GM12878 (cell line): Measurements from ENCODE around the gene RUBCNL. TPM values are rescaled to one million over a fixed set of nuclear protein-coding genes. Genes with fewer than 3 reads are reported as not detected.
A peak's percentile ranks its signal among the peaks of the same experiment; 100 is the strongest.

Experiments
- BCL11A ChIP-seq: IDR thresholded peaks from 2 replicates; pipeline ENCODE4 v1.6.1; 2011; ENCODE audit warnings: low read depth, low read length
- BHLHE40 ChIP-seq, 2 experiments: fragments of 450-650 bp in 1 of 2; IDR thresholded peaks; 2 replicates each; pipeline ENCODE4 v1.6.1; 2011 to 2017; ENCODE audit warnings: low read depth in 2 of 2, borderline replicate concordance in 1 of 2, improper control_type of control experiment in 1 of 2, low read length in 1 of 2, mild to moderate bottlenecking in 1 of 2
- CBX3 ChIP-seq: fragments of 200-600 bp; sonication (generic); IDR thresholded peaks from 2 replicates; pipeline ENCODE4 v1.6.1; 2016; ENCODE audit warnings: low read depth, borderline replicate concordance
- CHD1 ChIP-seq: IDR thresholded peaks from 2 replicates; pipeline ENCODE4 v1.6.1; 2012; ENCODE audit warnings: low read depth, low read length, improper control_type of control experiment
- CREB1 ChIP-seq: IDR thresholded peaks from 2 replicates; pipeline ENCODE4 v1.6.1; 2012; ENCODE audit warnings: low read depth, mild to moderate bottlenecking, inconsistent platforms
- CREM ChIP-seq: IDR thresholded peaks from 2 replicates; pipeline ENCODE4 v1.6.1; 2014; ENCODE audit warnings: antibody characterized with exemption, low read depth
- DPF2 ChIP-seq: fragments of 450-650 bp; IDR thresholded peaks from 2 replicates; pipeline ENCODE4 v1.6.1; 2017; ENCODE audit warnings: mild to moderate bottlenecking
- E2F8 ChIP-seq: fragments of 450-650 bp; IDR thresholded peaks from 2 replicates; pipeline ENCODE4 v1.6.1; 2018; ENCODE audit warnings: mild to moderate bottlenecking, low read depth, moderate library complexity; ENCODE audit not compliant: partially characterized antibody
- EP300 ChIP-seq, 2 experiments: fragments of 150-350 bp in 1 of 2; IDR thresholded peaks; 2 replicates each; pipeline ENCODE4 v1.6.1; 2011 to 2012; ENCODE audit warnings: low read depth in 2 of 2, low read length in 2 of 2, borderline replicate concordance in 1 of 2, improper control_type of control experiment in 1 of 2, inconsistent platforms in 1 of 2; ENCODE audit not compliant: control insufficient read depth in 1 of 2
- EZH2 ChIP-seq: IDR thresholded peaks from 2 replicates; pipeline ENCODE4 v1.6.1; 2012; ENCODE audit warnings: low read depth, mild to moderate bottlenecking, control low read depth, inconsistent platforms, low read length, borderline replicate concordance; ENCODE audit not compliant: control insufficient read depth
- GATAD2B ChIP-seq: fragments of 450-650 bp; conservative IDR thresholded peaks from 2 replicates; pipeline ENCODE4 v1.6.1; 2017; ENCODE audit warnings: low read depth, mild to moderate bottlenecking, moderate library complexity
- HDAC2 ChIP-seq: fragments of 200-600 bp; sonication (generic); IDR thresholded peaks from 2 replicates; pipeline ENCODE4 v1.6.1; 2017
- HDAC6 ChIP-seq: fragments of 200-600 bp; sonication (generic); IDR thresholded peaks from one replicate; pipeline ENCODE4 v1.8.0; 2017; ENCODE audit warnings: antibody characterized with exemption; ENCODE audit not compliant: unreplicated experiment
- IKZF1 ChIP-seq: fragments of 450-650 bp; conservative IDR thresholded peaks from 2 replicates; pipeline ENCODE4 v1.6.1; 2017; ENCODE audit warnings: antibody characterized with exemption, mild to moderate bottlenecking
- IKZF2 ChIP-seq, 2 experiments: fragments of 450-650 bp; IDR thresholded peaks; 2 replicates each; pipeline ENCODE4 v1.6.1; 2017; ENCODE audit warnings: mild to moderate bottlenecking in 2 of 2, moderate library complexity in 2 of 2
- IRF5 ChIP-seq: fragments of 450-650 bp; IDR thresholded peaks from 2 replicates; pipeline ENCODE4 v1.6.1; 2017; ENCODE audit warnings: borderline replicate concordance
- MEF2A ChIP-seq: IDR thresholded peaks from 2 replicates; pipeline ENCODE4 v1.6.1; 2011; ENCODE audit warnings: low read depth, mild to moderate bottlenecking, low read length, moderate library complexity; ENCODE audit not compliant: insufficient read depth
- MTA2 ChIP-seq: fragments of 450-650 bp; IDR thresholded peaks from 2 replicates; pipeline ENCODE4 v1.6.1; 2016; ENCODE audit warnings: low read depth, mild to moderate bottlenecking, moderate library complexity
- NFIC ChIP-seq: IDR thresholded peaks from 2 replicates; pipeline ENCODE4 v1.6.1; 2012; ENCODE audit warnings: low read depth, mild to moderate bottlenecking, inconsistent platforms, low read length, moderate library complexity
- NR2F1 ChIP-seq: fragments of 450-650 bp; conservative IDR thresholded peaks from 2 replicates; pipeline ENCODE4 v1.6.1; 2017; ENCODE audit warnings: mild to moderate bottlenecking
- POLR2A ChIP-seq: IDR thresholded peaks from 2 replicates; pipeline ENCODE4 v1.6.1; 2011; ENCODE audit warnings: low read depth, mild to moderate bottlenecking, low read length
- RAD51 ChIP-seq: fragments of 450-650 bp; IDR thresholded peaks from 2 replicates; pipeline ENCODE4 v1.6.1; 2016; ENCODE audit warnings: moderate library complexity, mild to moderate bottlenecking, inconsistent platforms
- RUNX3 ChIP-seq: IDR thresholded peaks from 2 replicates; pipeline ENCODE4 v1.6.1; 2012; ENCODE audit warnings: low read length, inconsistent platforms
- SPI1 ChIP-seq: IDR thresholded peaks from 2 replicates; pipeline ENCODE4 v1.6.1; 2011; ENCODE audit warnings: low read depth, mild to moderate bottlenecking, low read length, moderate library complexity, borderline replicate concordance; ENCODE audit not compliant: insufficient read depth
- TARDBP ChIP-seq: IDR thresholded peaks from 2 replicates; pipeline ENCODE4 v1.6.1; 2016; ENCODE audit warnings: borderline replicate concordance
- TCF12 ChIP-seq: IDR thresholded peaks from 2 replicates; pipeline ENCODE4 v1.6.1; 2011; ENCODE audit warnings: low read depth, mild to moderate bottlenecking, low read length
- ZBED1 ChIP-seq: IDR thresholded peaks from 2 replicates; pipeline ENCODE4 v1.6.1; 2016; ENCODE audit warnings: borderline replicate concordance
- ZSCAN29 ChIP-seq: fragments of 450-650 bp; IDR thresholded peaks from 2 replicates; pipeline ENCODE4 v1.6.1; 2017; ENCODE audit warnings: mild to moderate bottlenecking, moderate library complexity
- polyA plus RNA-seq, 11 experiments: library from polyadenylated mRNA; depleted of rRNA in 4 of 11; unstranded in 6 of 11; stranded (reverse) in 5 of 11; fragments of >200 nt; fragmentation: Nextera tagmentation in 4 of 11; fragmentation: Illumina TruSeq in 1 of 11; extraction: Ambion mirVana in 4 of 11; extraction: Trizol in 1 of 11; gene quantifications; 1 replicate in 1 of 11; 2 replicates in 10 of 11; pipeline versions ENCODE4 v1.2.1 to v1.2.3, GENCODE V29; 2011 to 2016; ENCODE audit warnings: inconsistent platforms in 2 of 11, missing spikeins in 2 of 11, low read depth in 1 of 11
- total RNA-seq, 4 experiments: library from RNA; depleted of rRNA in 3 of 4; stranded (reverse); fragments of >200 nt in 3 of 4; fragmentation: Illumina TruSeq in 1 of 4; extraction: Trizol in 1 of 4; gene quantifications; 2 replicates each; pipeline versions ENCODE4 v1.2.1 to v1.2.3, GENCODE V29; 2013 to 2021

Gene RUBCNL
- total and polyA plus RNA-seq, 10 of the 15 experiments (the other 5 are each of a cell fraction or from before 2014, with no cell fraction given): 0.71 to 51.9 (median 38.2) TPM

- TF ChIP-seq TCF12 (peak; percentile 70), POLR2A (peak; percentile 69), EZH2 (no peak), IKZF2 (IDR thresholded peaks at IDR 0.05) (peak in 1 of 2 experiments; percentile 55; a peak in 3 of 4 replicates), CREM (peak; percentile 57), CBX3 (no peak), MEF2A (peak; percentile 33; the same call in 1 of the 2 replicates), DPF2 (0 out of 2 replicates have a peak, but pooled peaks have one; percentile 38), NR2F1 (peak; percentile 88), EP300 (IDR thresholded peaks at IDR 0.05; ENCODE audit: borderline replicate concordance in 1 of 2, control insufficient read depth in 1 of 2, low read depth in 2 of 2, low read length in 2 of 2) (0 out of 4 replicates have a peak, but pooled peaks of 1 of the 2 experiments have one; percentile 5), TARDBP (peak; percentile 12; the same call in 1 of the 2 replicates), ZSCAN29 (no peak), CHD1 (no peak), ZBED1 (0 out of 2 replicates have a peak, but pooled peaks have one; percentile 12), MTA2 (peak; percentile 48), HDAC2 (no peak), HDAC6 (no peak), RAD51 (peak; percentile 74), IRF5 (no peak), CREB1 (0 out of 2 replicates have a peak, but pooled peaks have one; percentile 34), RUNX3 (peak; percentile 62), IKZF1 (peak; percentile 61), NFIC (peak; percentile 60; the same call in 1 of the 2 replicates), BCL11A (peak; percentile 48; the same call in 1 of the 2 replicates), SPI1 (peak; percentile 45; the same call in 1 of the 2 replicates), GATAD2B (0 out of 2 replicates have a peak, but pooled peaks have one; percentile 31), E2F8 (no peak), BHLHE40 (IDR thresholded peaks at IDR 0.05; ENCODE audit: borderline replicate concordance in 1 of 2, low read depth in 2 of 2, low read length in 1 of 2) (peak; percentile 55 to 80; a peak in 2 of 4 replicates)
These were observed 2.7 kb upstream of the RUBCNL start (continued) for GRCh38 chr13:46389457-46390451.
